GM18502 (cell line): ENCODE data around the gene YBX2.

ENCODE experiments used
- ATAC-seq: cut with Tn5 transposase; IDR thresholded peaks from one replicate; pipeline ENCODE4 v1.9.1; 2021; ENCODE audit warnings: mild to moderate bottlenecking; ENCODE audit not compliant: unreplicated experiment, poor library complexity

The YBX2 gene

DNA sequence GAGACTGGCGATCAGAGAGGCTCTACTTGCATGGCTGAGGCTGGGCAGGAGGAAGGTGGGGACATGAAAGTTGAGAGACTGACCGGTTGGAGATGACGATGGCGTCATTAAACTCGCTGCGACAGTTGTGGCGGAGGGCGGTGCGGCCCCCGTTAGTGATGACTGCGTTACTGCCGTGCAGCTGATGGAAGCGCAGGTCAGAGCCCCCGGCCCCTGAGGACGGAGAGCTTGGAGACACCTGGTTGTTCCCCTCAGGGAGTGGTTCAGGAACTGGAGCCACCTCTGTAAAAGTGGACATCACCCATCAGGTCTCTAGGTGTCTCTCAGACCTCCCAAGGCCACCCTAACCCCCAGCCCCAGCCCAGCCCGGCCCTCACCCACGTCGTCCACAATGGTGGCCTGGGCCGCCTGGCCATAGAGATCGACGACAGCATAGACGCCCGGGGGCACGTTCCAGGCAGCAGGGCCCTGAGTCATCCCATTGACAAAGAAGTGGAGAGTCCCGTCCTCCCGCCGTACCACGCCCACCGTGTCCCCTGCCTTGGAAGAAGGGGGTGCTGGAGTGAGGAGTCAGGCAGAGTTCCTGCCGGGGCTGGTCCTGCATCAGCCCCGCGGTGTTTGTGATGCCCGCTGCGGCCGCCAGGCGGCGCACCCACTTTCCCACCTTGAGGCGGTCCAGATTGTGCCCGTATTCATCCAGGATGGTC, 29.4 kb upstream of the YBX2 start:
- no peak for ATAC-seq

DNA sequence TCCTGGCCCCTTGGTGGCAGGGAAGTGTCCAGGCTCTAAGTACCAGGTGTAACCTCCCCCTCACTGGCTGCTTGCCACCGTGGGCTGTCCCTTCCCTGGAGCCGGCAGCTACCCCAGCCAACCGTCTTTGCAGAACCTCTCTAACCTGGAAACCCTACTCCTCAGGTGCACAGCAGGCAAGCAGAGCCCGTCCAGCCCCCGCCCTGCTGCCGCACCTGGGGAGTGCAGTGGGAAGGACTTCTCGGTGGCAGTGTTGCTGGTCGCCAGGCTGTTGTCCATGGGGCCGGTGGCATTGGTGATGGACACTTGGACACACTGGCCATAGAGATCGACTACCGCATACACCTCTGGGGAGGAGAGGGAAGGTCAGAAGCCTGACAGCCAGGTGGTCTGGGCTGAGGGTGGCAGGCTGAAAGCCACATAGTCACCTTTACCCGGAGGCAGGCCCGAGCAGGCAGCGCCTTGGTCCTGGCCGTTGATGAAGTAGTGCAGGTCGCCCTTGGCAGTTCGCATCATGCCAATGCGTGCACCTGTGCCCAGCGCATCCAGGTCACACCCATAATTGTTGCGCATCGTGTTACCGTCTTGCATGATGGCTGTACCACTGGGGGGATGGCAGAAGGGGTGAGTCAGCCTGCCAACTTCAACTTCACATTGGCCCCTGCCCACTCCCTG, 28.2 kb upstream of the YBX2 start:
- no peak for ATAC-seq

- ATAC-seq: no peak
These were observed 27.0 kb upstream of the YBX2 start for GRCh38 chr17:7321466-7321865.

- ATAC-seq: no peak
These were observed 23.9 kb upstream of the YBX2 start for GRCh38 chr17:7318121-7318860.

- no peak for ATAC-seq
These were observed 22.8 kb upstream of the YBX2 start for GRCh38 chr17:7317161-7317803.

DNA sequence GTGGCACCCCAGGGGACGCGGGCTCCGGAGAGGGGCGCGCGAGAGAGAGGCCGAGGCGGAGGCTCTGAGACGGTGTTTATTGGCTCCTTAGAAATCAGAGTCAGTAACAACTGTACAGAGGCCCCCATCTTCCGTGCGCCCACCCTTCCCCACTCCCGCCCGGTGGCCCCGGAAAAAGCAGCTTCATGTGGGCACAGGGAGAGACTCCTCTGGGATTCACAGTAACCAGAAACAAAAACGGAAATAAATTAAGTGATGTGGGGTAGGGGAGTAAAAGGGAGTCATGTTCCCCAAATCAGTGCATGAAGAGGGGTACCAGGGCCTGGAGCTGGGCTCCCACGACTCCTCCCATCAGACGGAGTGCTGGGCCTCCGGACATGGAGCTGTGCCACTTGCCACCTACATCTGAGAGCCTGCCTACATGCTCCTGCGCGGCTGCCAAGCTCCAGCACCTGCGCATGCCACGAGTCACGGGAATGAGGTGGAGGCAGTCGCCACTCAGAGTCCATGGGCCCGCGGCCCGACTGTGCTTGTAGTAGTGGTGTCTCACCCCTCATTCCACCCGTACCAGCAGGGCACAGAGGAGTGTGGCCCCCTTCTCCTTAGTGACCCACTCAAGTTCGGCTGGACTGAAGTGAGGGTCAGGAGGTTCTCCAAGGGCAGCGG, 21.3 kb upstream of the YBX2 start:
- no peak for ATAC-seq

GRCh38 chr17:7314719-7315569, 20.5 kb upstream of the YBX2 start, which contains the start of gene GPS2:
TSS of gene GPS2 (minus strand) at chr17:7315360. CDS start at chr17:7315052, 308 bp downstream.
- peak; percentile 72 for ATAC-seq

- no peak for ATAC-seq
These were observed 19.7 kb upstream of the YBX2 start for GRCh38 chr17:7313890-7314718.

GRCh38 chr17:7313088-7313889, 18.9 kb upstream of the YBX2 start:
- no peak for ATAC-seq

- ATAC-seq: no peak
These were observed 18.1 kb upstream of the YBX2 start for GRCh38 chr17:7312432-7313087.

- ATAC-seq: no peak
These were observed 16.8 kb upstream of the YBX2 start for GRCh38 chr17:7311110-7311705.

DNA sequence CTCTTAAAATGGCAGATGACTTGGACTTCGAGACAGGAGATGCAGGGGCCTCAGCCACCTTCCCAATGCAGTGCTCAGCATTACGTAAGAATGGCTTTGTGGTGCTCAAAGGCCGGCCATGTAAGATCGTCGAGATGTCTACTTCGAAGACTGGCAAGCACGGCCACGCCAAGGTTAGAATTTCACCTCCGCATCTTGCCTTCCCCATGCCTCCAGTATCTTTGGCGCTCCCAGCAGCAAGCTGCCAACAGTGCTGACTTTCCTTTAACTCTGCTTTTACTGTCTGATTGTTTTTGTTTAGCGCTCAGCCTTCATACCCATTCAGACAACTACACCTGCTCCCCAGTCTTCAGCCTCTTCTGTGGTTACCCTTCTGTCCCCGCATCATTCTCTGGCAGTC, 15.2 kb upstream of the YBX2 start:
- ATAC-seq: no peak

GRCh38 chr17:7308625-7309433, 14.4 kb upstream of the YBX2 start:
- no peak for ATAC-seq

DNA sequence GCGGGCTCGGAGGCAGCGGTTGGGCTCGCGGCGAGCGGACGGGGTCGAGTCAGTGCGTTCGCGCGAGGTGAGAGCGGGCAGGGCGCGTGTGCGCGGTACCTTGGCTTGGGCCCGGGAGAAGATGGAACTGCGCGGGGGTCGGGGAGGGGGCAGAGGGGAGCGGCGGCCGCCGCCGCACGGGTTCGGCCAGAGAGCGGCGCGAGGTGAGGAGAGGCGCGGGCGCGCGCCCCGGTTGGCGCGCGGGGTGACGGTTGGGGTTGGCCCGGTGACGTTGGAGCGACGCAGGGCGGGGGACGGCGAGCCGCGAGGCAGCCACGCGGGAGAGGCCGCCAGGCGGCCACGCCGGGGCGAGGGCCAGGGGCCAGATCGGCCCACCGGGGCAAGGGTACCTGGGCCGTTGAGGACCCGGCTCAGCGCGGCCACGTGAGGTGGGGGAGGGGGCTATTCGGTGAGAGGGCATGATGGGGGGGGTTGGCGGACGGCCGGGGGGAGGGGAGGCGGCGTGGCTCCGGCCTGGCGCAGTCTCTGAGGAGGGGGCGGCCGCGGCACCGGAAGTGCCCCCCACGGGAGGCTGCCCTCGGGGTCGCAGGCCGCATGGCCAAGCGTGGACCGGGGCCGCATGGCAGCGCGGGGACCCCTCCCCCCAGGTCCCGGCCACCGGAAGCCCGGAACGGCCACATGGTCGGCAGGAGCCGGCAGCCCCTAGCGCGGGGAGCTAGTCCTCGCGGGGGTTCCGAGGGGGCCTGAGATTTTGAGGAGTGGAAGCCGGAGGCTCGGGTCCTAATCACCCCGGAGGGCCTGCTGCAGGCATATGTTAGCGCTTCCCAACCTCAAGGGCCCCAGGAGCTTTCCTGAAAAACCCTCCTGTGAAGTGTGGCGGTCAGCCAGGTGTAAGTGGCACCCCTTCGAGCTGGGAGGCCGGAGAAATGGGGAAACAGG, 13.5 kb upstream of the YBX2 start:
- ATAC-seq: no peak
